SK-N-SH treated with all-trans-retinoic acid at 6 μM for 48 hours (cell line): ENCODE results near the gene PMFBP1.

Experiments
- ATAC-seq: fragments of 200-7000 bp; cut with Tn5 transposase; 3 replicates; pipeline ENCODE4 v1.9.1; 2020; ENCODE audit warnings: mild to moderate bottlenecking, moderate library complexity
- BACH2 ChIP-seq: fragments of 250-450 bp; sonication (Bioruptor Pico); IDR thresholded peaks from 2 replicates; pipeline ENCODE4 v1.9.0; 2021; ENCODE audit warnings: mild to moderate bottlenecking, borderline replicate concordance
- CSDC2 ChIP-seq: fragments of 250-450 bp; sonication (Bioruptor Pico); IDR thresholded peaks from 2 replicates; pipeline ENCODE4 v1.5.0; 2020; ENCODE audit warnings: mild to moderate bottlenecking, moderate library complexity
- ESRRG ChIP-seq: fragments of 250-450 bp; sonication (Bioruptor Pico); IDR thresholded peaks from 2 replicates; pipeline ENCODE4 v1.6.1; 2021; ENCODE audit warnings: mild to moderate bottlenecking
- ISL1 ChIP-seq: fragments of 250-450 bp; sonication (Bioruptor Pico); IDR thresholded peaks from 2 replicates; pipeline ENCODE4 v2.1.2; 2022; ENCODE audit warnings: mild to moderate bottlenecking, moderate library complexity
- OSR1 ChIP-seq: fragments of 250-450 bp; sonication (Bioruptor Pico); IDR thresholded peaks from 2 replicates; pipeline ENCODE4 v1.8.0; 2022; ENCODE audit warnings: moderate library complexity, mild to moderate bottlenecking, inconsistent platforms
- RARB ChIP-seq: fragments of 250-450 bp; sonication (Bioruptor Pico); IDR thresholded peaks from 2 replicates; pipeline ENCODE4 v1.8.0; 2021; ENCODE audit warnings: mild to moderate bottlenecking, moderate library complexity
- SNAI2 ChIP-seq: fragments of 250-450 bp; sonication (Bioruptor Pico); IDR thresholded peaks from 2 replicates; pipeline ENCODE4 v1.5.0; 2020; ENCODE audit warnings: mild to moderate bottlenecking, moderate library complexity
- TCF4 ChIP-seq: fragments of 250-450 bp; sonication (Bioruptor Pico); IDR thresholded peaks from 2 replicates; pipeline ENCODE4 v1.8.0; 2021; ENCODE audit warnings: mild to moderate bottlenecking, moderate library complexity, borderline replicate concordance
- TOX ChIP-seq: fragments of 250-450 bp; sonication (Bioruptor Pico); IDR thresholded peaks from 2 replicates; pipeline ENCODE4 v1.8.0; 2021; ENCODE audit warnings: mild to moderate bottlenecking, moderate library complexity, borderline replicate concordance
- ZC3H10 ChIP-seq: fragments of 250-450 bp; sonication (Bioruptor Pico); IDR thresholded peaks from 2 replicates; pipeline ENCODE4 v1.5.1; 2021; ENCODE audit warnings: mild to moderate bottlenecking, moderate library complexity
- ZFP3 ChIP-seq: fragments of 250-450 bp; sonication (Bioruptor Pico); IDR thresholded peaks from 2 replicates; pipeline ENCODE4 v1.5.0; 2020; ENCODE audit warnings: mild to moderate bottlenecking, moderate library complexity
- ZFP30 ChIP-seq: fragments of 450-650 bp; formaldehyde crosslinking; IDR thresholded peaks from 2 replicates; pipeline ENCODE4 v1.5.0; 2022; ENCODE audit warnings: mild to moderate bottlenecking, moderate library complexity
- ZNF565 ChIP-seq: fragments of 450-650 bp; formaldehyde crosslinking; conservative IDR thresholded peaks from 2 replicates; pipeline ENCODE4 v1.5.0; 2020; ENCODE audit warnings: low read depth, mild to moderate bottlenecking, moderate library complexity
- ZNF70 ChIP-seq: fragments of 450-650 bp; formaldehyde crosslinking; IDR thresholded peaks from 2 replicates; pipeline ENCODE4 v1.5.0; 2020; ENCODE audit warnings: mild to moderate bottlenecking, moderate library complexity
- ZNF8 ChIP-seq: fragments of 450-650 bp; formaldehyde crosslinking; IDR thresholded peaks from 2 replicates; pipeline ENCODE4 v1.5.0; 2020; ENCODE audit warnings: mild to moderate bottlenecking, moderate library complexity
- TF ChIP-seq, protein P1 (sequence below): fragments of 250-450 bp; sonication (Bioruptor Pico); IDR thresholded peaks from 2 replicates; pipeline ENCODE4 v1.5.1; 2020; ENCODE audit warnings: low read depth, mild to moderate bottlenecking, moderate library complexity
- TF ChIP-seq, protein P2 (sequence below): fragments of 250-450 bp; sonication (Bioruptor Pico); IDR thresholded peaks from 2 replicates; pipeline ENCODE4 v1.5.0; 2020; ENCODE audit warnings: mild to moderate bottlenecking, moderate library complexity
- TF ChIP-seq, protein P3 (sequence below): fragments of 250-450 bp; sonication (Bioruptor Pico); IDR thresholded peaks from 2 replicates; pipeline ENCODE4 v1.5.1; 2021; ENCODE audit warnings: mild to moderate bottlenecking, moderate library complexity
- TF ChIP-seq, protein P4 (sequence below): fragments of 250-450 bp; sonication (Bioruptor Pico); IDR thresholded peaks from 2 replicates; pipeline ENCODE4 v1.8.0; 2020; ENCODE audit warnings: mild to moderate bottlenecking, moderate library complexity, borderline replicate concordance

PMFBP1 gene

DNA sequence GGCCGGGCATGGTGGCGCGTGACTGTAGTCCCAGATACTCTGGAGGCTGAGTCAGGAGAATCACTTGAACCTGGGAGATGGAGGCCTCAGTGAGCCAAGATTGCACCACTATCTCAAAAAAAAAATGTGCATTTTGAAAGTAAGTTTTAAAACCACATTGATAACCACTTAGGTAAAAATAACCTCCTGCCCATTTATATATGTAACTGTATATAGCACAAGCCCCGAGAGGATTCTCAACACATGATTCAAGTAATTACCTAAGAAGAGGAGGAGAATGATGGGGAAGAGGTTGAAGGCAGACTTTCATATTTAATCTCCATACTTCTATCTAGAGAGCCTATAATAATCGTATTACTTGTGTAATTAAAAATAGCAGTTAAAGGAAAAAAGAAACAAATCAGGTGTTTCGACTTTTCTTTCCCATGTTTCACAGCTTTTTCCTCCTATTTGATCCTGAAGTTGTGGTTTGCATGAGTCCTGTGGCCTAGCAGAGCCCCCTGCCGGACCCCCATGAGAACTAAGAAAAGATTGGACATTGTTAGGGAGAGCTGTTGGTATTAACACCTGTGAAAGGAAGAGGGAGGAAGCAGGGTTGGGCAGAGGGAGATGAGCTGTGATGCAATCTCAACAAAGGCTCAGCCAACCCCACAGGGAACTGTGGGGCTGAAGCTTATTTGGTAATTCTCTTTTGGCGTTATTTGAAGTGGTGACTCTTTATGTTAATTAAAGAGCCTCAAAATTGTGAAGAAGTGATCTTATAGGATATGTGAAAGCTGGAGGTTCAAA lies 22.1 kb downstream of the PMFBP1 start (continued):
- TF ChIP-seq TOX (CRISPR knock-in tag), result no peak
- no peak for TF ChIP-seq ZNF565
- TF ChIP-seq BACH2 (CRISPR knock-in tag), result no peak
- TF ChIP-seq, protein P1, sequence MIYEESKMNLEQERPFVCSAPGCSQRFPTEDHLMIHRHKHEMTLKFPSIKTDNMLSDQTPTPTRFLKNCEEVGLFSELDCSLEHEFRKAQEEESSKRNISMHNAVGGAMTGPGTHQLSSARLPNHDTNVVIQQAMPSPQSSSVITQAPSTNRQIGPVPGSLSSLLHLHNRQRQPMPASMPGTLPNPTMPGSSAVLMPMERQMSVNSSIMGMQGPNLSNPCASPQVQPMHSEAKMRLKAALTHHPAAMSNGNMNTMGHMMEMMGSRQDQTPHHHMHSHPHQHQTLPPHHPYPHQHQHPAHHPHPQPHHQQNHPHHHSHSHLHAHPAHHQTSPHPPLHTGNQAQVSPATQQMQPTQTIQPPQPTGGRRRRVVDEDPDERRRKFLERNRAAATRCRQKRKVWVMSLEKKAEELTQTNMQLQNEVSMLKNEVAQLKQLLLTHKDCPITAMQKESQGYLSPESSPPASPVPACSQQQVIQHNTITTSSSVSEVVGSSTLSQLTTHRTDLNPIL (CRISPR knock-in tag), result no peak
- TF ChIP-seq, protein P2, sequence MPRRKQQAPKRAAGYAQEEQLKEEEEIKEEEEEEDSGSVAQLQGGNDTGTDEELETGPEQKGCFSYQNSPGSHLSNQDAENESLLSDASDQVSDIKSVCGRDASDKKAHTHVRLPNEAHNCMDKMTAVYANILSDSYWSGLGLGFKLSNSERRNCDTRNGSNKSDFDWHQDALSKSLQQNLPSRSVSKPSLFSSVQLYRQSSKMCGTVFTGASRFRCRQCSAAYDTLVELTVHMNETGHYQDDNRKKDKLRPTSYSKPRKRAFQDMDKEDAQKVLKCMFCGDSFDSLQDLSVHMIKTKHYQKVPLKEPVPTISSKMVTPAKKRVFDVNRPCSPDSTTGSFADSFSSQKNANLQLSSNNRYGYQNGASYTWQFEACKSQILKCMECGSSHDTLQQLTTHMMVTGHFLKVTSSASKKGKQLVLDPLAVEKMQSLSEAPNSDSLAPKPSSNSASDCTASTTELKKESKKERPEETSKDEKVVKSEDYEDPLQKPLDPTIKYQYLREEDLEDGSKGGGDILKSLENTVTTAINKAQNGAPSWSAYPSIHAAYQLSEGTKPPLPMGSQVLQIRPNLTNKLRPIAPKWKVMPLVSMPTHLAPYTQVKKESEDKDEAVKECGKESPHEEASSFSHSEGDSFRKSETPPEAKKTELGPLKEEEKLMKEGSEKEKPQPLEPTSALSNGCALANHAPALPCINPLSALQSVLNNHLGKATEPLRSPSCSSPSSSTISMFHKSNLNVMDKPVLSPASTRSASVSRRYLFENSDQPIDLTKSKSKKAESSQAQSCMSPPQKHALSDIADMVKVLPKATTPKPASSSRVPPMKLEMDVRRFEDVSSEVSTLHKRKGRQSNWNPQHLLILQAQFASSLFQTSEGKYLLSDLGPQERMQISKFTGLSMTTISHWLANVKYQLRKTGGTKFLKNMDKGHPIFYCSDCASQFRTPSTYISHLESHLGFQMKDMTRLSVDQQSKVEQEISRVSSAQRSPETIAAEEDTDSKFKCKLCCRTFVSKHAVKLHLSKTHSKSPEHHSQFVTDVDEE, result no peak

DNA sequence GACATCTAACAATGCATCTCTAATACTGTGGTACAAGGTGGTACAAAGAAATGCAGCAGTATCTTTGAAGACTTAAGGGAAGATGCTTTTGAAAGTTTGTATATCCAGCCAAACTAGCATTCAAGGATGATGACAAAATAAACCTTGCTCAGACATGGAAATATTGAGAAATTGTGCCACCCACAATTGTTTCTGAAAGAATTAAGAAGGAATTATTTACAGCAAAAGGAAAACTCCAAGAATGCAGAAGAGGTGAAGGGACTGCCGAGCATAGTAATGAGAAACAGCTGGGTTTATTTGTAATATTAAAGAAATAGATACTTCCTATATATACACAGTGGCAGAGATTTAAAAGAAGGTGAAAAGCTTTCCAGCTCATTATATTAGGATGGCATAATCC lies 29.5 kb downstream of the PMFBP1 start:
- ATAC-seq, result no peak
- TF ChIP-seq ZNF565 (no peak), ISL1 (no peak), TOX (CRISPR knock-in tag) (no peak), CSDC2 (CRISPR knock-in tag) (no peak), ZNF8 (CRISPR knock-in tag) (no peak), TCF4 (CRISPR knock-in tag) (no peak), SNAI2 (CRISPR knock-in tag) (no peak), OSR1 (CRISPR knock-in tag) (no peak), ZFP30 (CRISPR knock-in tag) (no peak), ZNF70 (CRISPR knock-in tag) (no peak), ZC3H10 (CRISPR knock-in tag) (no peak), ZFP3 (CRISPR knock-in tag) (no peak), RARB (CRISPR knock-in tag) (no peak), ESRRG (CRISPR knock-in tag) (no peak)
- TF ChIP-seq, protein P2, result no peak
- TF ChIP-seq, protein P3, sequence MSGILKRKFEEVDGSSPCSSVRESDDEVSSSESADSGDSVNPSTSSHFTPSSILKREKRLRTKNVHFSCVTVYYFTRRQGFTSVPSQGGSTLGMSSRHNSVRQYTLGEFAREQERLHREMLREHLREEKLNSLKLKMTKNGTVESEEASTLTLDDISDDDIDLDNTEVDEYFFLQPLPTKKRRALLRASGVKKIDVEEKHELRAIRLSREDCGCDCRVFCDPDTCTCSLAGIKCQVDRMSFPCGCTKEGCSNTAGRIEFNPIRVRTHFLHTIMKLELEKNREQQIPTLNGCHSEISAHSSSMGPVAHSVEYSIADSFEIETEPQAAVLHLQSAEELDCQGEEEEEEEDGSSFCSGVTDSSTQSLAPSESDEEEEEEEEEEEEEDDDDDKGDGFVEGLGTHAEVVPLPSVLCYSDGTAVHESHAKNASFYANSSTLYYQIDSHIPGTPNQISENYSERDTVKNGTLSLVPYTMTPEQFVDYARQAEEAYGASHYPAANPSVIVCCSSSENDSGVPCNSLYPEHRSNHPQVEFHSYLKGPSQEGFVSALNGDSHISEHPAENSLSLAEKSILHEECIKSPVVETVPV, result no peak
- TF ChIP-seq, protein P1 (CRISPR knock-in tag), result no peak
- TF ChIP-seq, protein P4, sequence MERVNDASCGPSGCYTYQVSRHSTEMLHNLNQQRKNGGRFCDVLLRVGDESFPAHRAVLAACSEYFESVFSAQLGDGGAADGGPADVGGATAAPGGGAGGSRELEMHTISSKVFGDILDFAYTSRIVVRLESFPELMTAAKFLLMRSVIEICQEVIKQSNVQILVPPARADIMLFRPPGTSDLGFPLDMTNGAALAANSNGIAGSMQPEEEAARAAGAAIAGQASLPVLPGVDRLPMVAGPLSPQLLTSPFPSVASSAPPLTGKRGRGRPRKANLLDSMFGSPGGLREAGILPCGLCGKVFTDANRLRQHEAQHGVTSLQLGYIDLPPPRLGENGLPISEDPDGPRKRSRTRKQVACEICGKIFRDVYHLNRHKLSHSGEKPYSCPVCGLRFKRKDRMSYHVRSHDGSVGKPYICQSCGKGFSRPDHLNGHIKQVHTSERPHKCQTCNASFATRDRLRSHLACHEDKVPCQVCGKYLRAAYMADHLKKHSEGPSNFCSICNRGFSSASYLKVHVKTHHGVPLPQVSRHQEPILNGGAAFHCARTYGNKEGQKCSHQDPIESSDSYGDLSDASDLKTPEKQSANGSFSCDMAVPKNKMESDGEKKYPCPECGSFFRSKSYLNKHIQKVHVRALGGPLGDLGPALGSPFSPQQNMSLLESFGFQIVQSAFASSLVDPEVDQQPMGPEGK (CRISPR knock-in tag), result no peak
